ENCODE data around the gene MEIOSIN. TPM values are rescaled to one million over a fixed set of nuclear protein-coding genes. Genes with fewer than 3 reads are reported as not detected.

MEIOSIN gene
- total and polyA plus RNA-seq, 2 donors (not counting 1 experiment from before 2014, with no cell fraction given), result not detected

DNA sequence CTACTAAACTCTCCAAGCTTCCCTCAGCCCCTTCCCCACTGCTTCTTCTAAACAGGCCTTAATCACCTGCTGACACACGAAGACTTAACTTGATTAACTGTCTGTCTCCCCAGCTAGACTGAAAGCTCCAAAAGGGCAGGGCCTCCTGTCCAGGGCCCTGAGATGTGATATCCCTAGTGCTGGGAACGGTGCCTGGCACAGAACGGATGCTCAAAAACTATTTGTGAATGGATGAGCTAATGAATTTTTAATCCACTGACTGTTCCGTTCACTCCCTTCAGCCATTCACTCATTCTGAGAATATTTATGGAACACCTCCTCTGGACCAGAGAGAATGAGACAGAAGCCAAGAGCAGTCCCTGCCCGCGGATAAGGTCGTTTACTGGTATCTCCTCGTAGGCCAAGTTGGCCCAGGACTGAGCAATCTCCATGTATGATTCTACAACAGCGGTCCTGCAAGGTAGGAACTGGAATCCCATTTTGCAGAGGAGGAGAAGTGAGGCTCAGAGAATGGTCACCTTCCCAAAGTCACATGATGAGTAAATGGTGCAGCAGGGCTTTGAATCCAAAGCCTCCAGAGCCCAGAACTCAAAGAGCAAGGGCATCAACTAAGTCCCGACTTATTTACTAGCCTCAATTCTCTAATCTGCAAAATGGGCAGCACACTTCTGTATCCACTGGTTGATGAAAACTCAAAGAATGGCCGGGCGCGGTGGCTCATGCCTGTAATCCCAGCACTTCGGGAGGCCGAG is 56.0 kb downstream of the MEIOSIN start:
- Histone ChIP-seq H3K9ac (ENCODE audit: low read length) (no peak overlapping the region), H3K27ac (ENCODE audit: low read length in 2 of 2) (no peak overlapping the region), H3K4me3 (ENCODE audit: control extremely low read depth in 1 of 5, extremely low read depth in 1 of 5, insufficient read depth in 1 of 5, low read depth in 2 of 5, low read length in 4 of 5) (no peak overlapping the region), H3K9me3 (ENCODE audit: control extremely low read depth in 1 of 3, control insufficient read depth in 2 of 3, insufficient read depth in 1 of 3, low read length in 2 of 3) (no peaks in the 10 kb centered on the region), H3K4me2 (replicated peaks; ENCODE audit: low read depth, low read length, poor library complexity, severe bottlenecking) (no peak overlapping the region), H2AFZ (ENCODE audit: insufficient read depth, low read depth, low read length, poor library complexity, severe bottlenecking) (no peak overlapping the region), H3K27me3 (replicated peaks in 1 of 4; ENCODE audit: control extremely low read depth in 1 of 4, control insufficient read depth in 3 of 4, insufficient read depth in 4 of 4, low read length in 3 of 4) (no peaks in the 10 kb centered on the region), H4K20me1 (ENCODE audit: control insufficient read depth, insufficient read depth, low read length, poor library complexity, severe bottlenecking) (peaks cover 63% of the 10 kb centered on the region), H3K4me1 (ENCODE audit: control insufficient read depth in 2 of 2, insufficient read depth in 2 of 2, low read length in 2 of 2) (peaks cover 24 to 29% of the 10 kb centered on the region in 2 donors), H3K79me2 (ENCODE audit: control insufficient read depth, insufficient read depth, low read length) (peaks cover 29% of the 10 kb centered on the region), H3K36me3 (replicated peaks in 1 of 2; ENCODE audit: control extremely low read depth in 1 of 2, control insufficient read depth in 1 of 2, extremely low read depth in 1 of 2, insufficient read depth in 2 of 2, low read length in 1 of 2) (peaks cover 0 to 29% of the 10 kb centered on the region in 2 experiments)
- Mint-ChIP-seq H3K27ac (no peak overlapping the region), H3K4me1 (peaks cover 28% of the 10 kb centered on the region), H3K4me3 (no peak overlapping the region), H3K9me3 (ENCODE audit: insufficient read depth) (no peaks in the 10 kb centered on the region), H3K27me3 (peaks cover 2% of the 10 kb centered on the region)
- WGBS (ENCODE audit: insufficient coverage), result 99% methylated on average over 7 of the region's 15 CpGs
- CTCF ChIA-PET, result interaction anchor here (0.7 to 3.5 kb wide), 4 partner anchors 10 to 62 kb away, joined by 3 to 13 read pairs (median 4); no protein-coding TSS in a partner anchor
- intact Hi-C loops (cut with micrococcal nuclease), result no loop called here
- no peak for TF ChIP-seq EZH2 (IDR thresholded peaks at IDR 0.05; ENCODE audit: borderline replicate concordance, insufficient read depth, low read depth, low read length, poor library complexity, severe bottlenecking)
- TF ChIP-seq, protein P1, sequence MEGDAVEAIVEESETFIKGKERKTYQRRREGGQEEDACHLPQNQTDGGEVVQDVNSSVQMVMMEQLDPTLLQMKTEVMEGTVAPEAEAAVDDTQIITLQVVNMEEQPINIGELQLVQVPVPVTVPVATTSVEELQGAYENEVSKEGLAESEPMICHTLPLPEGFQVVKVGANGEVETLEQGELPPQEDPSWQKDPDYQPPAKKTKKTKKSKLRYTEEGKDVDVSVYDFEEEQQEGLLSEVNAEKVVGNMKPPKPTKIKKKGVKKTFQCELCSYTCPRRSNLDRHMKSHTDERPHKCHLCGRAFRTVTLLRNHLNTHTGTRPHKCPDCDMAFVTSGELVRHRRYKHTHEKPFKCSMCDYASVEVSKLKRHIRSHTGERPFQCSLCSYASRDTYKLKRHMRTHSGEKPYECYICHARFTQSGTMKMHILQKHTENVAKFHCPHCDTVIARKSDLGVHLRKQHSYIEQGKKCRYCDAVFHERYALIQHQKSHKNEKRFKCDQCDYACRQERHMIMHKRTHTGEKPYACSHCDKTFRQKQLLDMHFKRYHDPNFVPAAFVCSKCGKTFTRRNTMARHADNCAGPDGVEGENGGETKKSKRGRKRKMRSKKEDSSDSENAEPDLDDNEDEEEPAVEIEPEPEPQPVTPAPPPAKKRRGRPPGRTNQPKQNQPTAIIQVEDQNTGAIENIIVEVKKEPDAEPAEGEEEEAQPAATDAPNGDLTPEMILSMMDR (IDR thresholded peaks at IDR 0.05), result no peak
- no peak for ATAC-seq (ENCODE audit: low read depth)
- no peak for DNase-seq
- POLR2A ChIA-PET, result no interaction called here

DNA sequence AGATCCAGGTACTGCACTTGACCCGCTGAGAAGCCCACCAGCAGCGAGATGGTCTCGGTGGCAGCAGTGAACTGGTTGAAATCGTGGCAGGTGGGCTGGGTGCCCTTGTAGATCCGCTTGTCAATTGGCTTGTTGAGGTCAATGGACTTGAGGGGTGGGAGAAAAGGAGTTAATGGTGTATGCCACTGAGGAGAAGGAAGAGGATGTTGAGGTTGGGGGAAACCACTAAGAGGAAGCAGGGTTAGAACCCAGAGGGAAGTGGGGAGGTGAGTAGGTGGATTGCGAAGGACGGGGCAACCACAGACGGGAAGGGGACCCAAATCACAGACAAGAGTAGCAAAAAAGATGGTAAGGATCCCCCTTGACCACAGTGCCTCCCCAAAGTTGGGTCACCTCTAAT is 57.7 kb downstream of the MEIOSIN start:
- H3K4me3 ChIP-seq (ENCODE audit: control extremely low read depth in 1 of 5, extremely low read depth in 1 of 5, insufficient read depth in 1 of 5, low read depth in 2 of 5, low read length in 4 of 5), result peak overlapping the region in 1 of 5 experiments; percentile 73
- no peaks in the 10 kb centered on the region for H3K27me3 ChIP-seq (replicated peaks in 1 of 4; ENCODE audit: control extremely low read depth in 1 of 4, control insufficient read depth in 3 of 4, insufficient read depth in 4 of 4, low read length in 3 of 4)
- TF ChIP-seq EZH2 (IDR thresholded peaks at IDR 0.05; ENCODE audit: borderline replicate concordance, insufficient read depth, low read depth, low read length, poor library complexity, severe bottlenecking), result no peak
- TF ChIP-seq, protein P1 (IDR thresholded peaks at IDR 0.05), result no peak
- DNase-seq (peak; percentile 67), ATAC-seq (ENCODE audit: low read depth) (no peak)
- peaks cover 24 to 29% of the 10 kb centered on the region in 2 donors for H3K4me1 ChIP-seq (ENCODE audit: control insufficient read depth in 2 of 2, insufficient read depth in 2 of 2, low read length in 2 of 2)
- CTCF ChIA-PET, result interaction anchor here (0.8 to 3.5 kb wide), 5 partner anchors 8 to 26 kb away, joined by 4 to 13 read pairs (median 6); partner anchors contain the start of gene SIX5
- Mint-ChIP-seq H3K4me1 (peaks cover 30% of the 10 kb centered on the region), H3K27me3 (peaks cover 8% of the 10 kb centered on the region), H3K9me3 (ENCODE audit: insufficient read depth) (no peaks in the 10 kb centered on the region), H3K4me3 (peak overlapping the region; percentile 91), H3K27ac (peak overlapping the region; percentile 56)
- no peak overlapping the region for H2AFZ ChIP-seq (ENCODE audit: insufficient read depth, low read depth, low read length, poor library complexity, severe bottlenecking)
- intact Hi-C loops (cut with micrococcal nuclease), result loop anchor here (5.0 to 10.0 kb wide), 2 partner anchors 74 to 204 kb away; partner anchors contain the start of gene CCDC61
- H3K9me3 ChIP-seq (ENCODE audit: control extremely low read depth in 1 of 3, control insufficient read depth in 2 of 3, insufficient read depth in 1 of 3, low read length in 2 of 3), result no peaks in the 10 kb centered on the region
- H3K79me2 ChIP-seq (ENCODE audit: control insufficient read depth, insufficient read depth, low read length), result peaks cover 32% of the 10 kb centered on the region
- peaks cover 49% of the 10 kb centered on the region for H4K20me1 ChIP-seq (ENCODE audit: control insufficient read depth, insufficient read depth, low read length, poor library complexity, severe bottlenecking)
- no peak overlapping the region for H3K9ac ChIP-seq (ENCODE audit: low read length)
- no peak overlapping the region for H3K27ac ChIP-seq (ENCODE audit: low read length in 2 of 2)
- peaks cover 0 to 26% of the 10 kb centered on the region in 2 experiments for H3K36me3 ChIP-seq (replicated peaks in 1 of 2; ENCODE audit: control extremely low read depth in 1 of 2, control insufficient read depth in 1 of 2, extremely low read depth in 1 of 2, insufficient read depth in 2 of 2, low read length in 1 of 2)
- H3K4me2 ChIP-seq (replicated peaks; ENCODE audit: low read depth, low read length, poor library complexity, severe bottlenecking), result peak overlapping the region; percentile 95
- POLR2A ChIA-PET, result no interaction called here
- 14% methylated on average over 5 of the region's 8 CpGs for WGBS (ENCODE audit: insufficient coverage)

Data from B cell (primary cell).